Measurements from ENCODE around the gene SLK.

The SLK gene

GRCh38 chr10:104057717-104058116, 90.8 kb downstream of the SLK start:
- DNase-seq: no peak

- DNase-seq: no peak
Observed at GRCh38 chr10:104059364-104059763, 92.4 kb downstream of the SLK start.

GRCh38 chr10:104061196-104061595, 94.3 kb downstream of the SLK start:
- DNase-seq: no peak

- DNase-seq: no peak
Observed at GRCh38 chr10:104065748-104066147, 98.8 kb downstream of the SLK start.

- DNase-seq: no peak
Observed at GRCh38 chr10:104066945-104067344, 100.0 kb downstream of the SLK start.

- no peak for DNase-seq
Observed at GRCh38 chr10:104067525-104067924, 100.6 kb downstream of the SLK start.

GRCh38 chr10:104069613-104070012, 102.7 kb downstream of the SLK start:
- DNase-seq: no peak

- no peak for DNase-seq
Observed at GRCh38 chr10:104072786-104073185, 105.8 kb downstream of the SLK start.

GRCh38 chr10:104074505-104074904, 107.6 kb downstream of the SLK start:
- no peak for DNase-seq

GRCh38 chr10:104076743-104077160, 109.8 kb downstream of the SLK start:
- no peak for DNase-seq

GRCh38 chr10:104077247-104077646, 110.3 kb downstream of the SLK start:
- DNase-seq: no peak

GRCh38 chr10:104077663-104078151, 110.8 kb downstream of the SLK start:
- DNase-seq: no peak

Measured in T-helper 1 cell (primary cell).